Measurements from ENCODE around the gene PKP4.

- TF ChIP-seq REST (IDR thresholded peaks at IDR 0.05; ENCODE audit: insufficient read depth in 1 of 2, low read depth in 2 of 2, low read length in 2 of 2) (no peak), POLR2AphosphoS5 (IDR thresholded peaks at IDR 0.05; ENCODE audit: low read depth, low read length) (no peak), TAF1 (IDR thresholded peaks at IDR 0.05; ENCODE audit: borderline replicate concordance, insufficient read depth, low read length) (no peak), SIN3A (IDR thresholded peaks at IDR 0.05; ENCODE audit: borderline replicate concordance, insufficient read depth, low read length) (no peak)
Observed at GRCh38 chr2:158580760-158581159, 124.0 kb downstream of the PKP4 start.
